Measurements from ENCODE around the gene ONECUT3. TPM values are rescaled to one million over a fixed set of nuclear protein-coding genes. Genes with fewer than 3 reads are reported as not detected.

The ONECUT3 gene
- total RNA-seq, 3 donors from 2014 or later: not detected

DNA sequence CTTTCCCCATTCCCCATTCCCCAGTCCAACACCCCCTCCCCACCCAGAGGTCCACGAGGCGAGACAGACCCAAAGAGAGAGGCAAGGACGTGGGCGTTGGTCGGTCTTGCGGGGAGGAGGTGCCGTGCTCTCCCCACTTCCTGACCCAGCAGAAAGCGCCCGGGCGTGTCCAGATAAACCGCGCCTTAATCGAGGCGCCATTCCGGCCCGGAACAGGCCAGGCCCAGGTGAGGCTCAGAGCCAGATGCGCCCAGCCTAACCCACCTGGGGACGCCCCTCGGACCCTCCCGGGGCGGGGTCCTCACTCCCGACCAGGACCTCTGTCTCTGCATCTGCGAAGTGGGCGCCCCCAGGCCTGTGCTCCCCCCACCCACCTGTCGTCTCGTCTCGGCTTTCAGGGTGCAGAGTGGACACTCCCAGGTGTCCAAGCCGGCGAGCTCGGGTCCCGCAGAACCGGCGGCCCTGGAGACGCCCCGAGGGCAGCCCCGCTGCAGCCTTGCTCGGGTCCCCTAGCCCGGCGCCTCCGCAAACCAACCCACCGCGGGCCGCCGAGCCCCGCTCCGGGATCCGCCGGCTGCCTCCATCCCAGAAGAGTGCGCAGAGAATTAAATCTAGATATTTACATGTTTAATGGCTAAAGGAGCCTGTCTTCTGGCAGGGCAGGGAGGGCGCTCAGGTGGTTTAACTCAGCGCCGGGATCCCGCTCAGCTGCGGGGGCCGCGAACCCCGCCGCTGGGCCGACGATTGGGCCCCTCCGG, 5.0 kb upstream of the ONECUT3 start:
- DNase-seq (peak; percentile 38 to 63 (median 62)), ATAC-seq (peak; percentile 81)
- Histone ChIP-seq H3K36me3 (ENCODE audit: low read depth) (no peaks in the 10 kb centered on the region), H3K4me3 (no peak overlapping the region), H3K9me3 (no peaks in the 10 kb centered on the region), H3K4me1 (ENCODE audit: low read depth) (peaks cover 17% of the 10 kb centered on the region)
- intact Hi-C loops (cut with DNase I, micrococcal nuclease): no loop called here
- TF ChIP-seq, protein P1, sequence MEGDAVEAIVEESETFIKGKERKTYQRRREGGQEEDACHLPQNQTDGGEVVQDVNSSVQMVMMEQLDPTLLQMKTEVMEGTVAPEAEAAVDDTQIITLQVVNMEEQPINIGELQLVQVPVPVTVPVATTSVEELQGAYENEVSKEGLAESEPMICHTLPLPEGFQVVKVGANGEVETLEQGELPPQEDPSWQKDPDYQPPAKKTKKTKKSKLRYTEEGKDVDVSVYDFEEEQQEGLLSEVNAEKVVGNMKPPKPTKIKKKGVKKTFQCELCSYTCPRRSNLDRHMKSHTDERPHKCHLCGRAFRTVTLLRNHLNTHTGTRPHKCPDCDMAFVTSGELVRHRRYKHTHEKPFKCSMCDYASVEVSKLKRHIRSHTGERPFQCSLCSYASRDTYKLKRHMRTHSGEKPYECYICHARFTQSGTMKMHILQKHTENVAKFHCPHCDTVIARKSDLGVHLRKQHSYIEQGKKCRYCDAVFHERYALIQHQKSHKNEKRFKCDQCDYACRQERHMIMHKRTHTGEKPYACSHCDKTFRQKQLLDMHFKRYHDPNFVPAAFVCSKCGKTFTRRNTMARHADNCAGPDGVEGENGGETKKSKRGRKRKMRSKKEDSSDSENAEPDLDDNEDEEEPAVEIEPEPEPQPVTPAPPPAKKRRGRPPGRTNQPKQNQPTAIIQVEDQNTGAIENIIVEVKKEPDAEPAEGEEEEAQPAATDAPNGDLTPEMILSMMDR (IDR thresholded peaks at IDR 0.05): no peak

DNA sequence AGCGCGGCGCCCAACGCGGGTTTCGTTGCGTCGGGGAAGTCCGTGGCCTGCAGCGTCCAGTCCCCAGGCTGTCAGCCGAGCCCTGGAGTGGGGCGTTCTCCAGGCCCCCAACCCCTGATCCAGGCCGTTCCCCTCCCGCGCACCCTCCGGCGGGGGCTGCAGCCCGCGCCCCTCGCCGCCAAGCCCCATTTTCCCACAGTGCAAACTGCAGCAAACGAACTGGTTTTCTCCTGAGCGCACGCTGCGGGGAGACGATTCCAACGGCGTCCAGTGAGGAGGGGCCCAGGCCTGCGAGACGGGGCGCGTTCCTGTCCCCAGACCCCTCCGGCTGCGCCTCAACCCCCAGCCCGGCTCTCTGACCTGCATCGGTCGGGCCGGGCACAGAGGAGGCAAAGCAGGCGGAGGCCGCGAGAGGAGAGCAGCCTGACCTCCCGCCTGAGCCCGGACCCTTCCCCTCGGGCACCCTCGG, 4.4 kb upstream of the ONECUT3 start:
- DNase-seq (no peak), ATAC-seq (no peak)
- Histone ChIP-seq H3K9me3 (no peaks in the 10 kb centered on the region), H3K36me3 (ENCODE audit: low read depth) (no peaks in the 10 kb centered on the region), H3K4me3 (no peak overlapping the region), H3K4me1 (ENCODE audit: low read depth) (peaks cover 17% of the 10 kb centered on the region)
- intact Hi-C loops (cut with DNase I, micrococcal nuclease): no loop called here
- TF ChIP-seq, protein P1 (IDR thresholded peaks at IDR 0.05): no peak

DNA sequence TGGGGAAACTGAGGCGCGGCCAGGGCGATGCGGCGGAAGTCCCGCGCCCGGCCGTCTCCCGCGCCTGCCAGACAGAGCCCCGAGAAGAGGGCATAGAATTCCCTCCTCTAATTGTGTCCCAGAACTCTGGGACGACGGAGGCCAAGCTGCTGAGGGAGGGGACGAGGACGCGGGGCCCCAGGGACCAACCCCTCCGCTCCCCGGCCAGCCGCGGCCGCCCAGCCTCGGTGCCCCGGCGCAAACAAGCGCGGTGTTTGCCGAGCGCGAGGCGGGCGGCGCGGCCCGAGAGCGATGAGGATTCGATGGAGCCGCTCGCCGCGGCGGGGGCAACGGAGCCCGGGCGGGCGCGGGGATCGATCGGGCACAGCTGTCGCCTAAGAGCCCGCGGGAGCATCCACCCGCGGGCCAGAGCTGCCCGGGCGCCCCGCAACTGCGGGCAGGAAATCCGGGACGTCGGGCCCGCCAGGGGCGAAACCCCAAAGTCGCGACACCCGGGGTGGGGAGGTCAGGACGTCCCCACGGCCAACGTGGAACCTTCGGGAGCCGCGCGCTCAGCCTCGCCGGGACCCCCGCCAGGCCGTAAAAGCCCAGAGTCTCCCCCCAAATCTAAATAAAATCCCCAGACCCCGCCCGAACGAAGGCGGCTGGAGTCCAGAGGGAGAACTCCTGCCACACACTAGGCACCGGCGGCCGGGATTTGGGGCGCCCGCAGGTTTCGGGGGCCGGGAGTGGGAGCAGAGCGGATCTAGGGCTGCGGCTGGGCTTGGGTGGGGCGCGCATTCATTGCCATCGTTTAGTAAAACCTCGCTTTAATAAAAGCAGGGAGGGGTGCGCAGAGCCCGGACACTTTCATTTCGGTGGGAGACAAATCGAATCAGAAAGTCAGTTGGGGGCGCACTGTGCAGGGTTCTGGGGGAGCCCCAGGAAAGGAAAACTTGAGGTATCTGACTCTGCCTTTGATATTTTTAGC, 3.6 kb upstream of the ONECUT3 start:
- intact Hi-C loops (cut with DNase I, micrococcal nuclease): no loop called here
- ATAC-seq (no peak), DNase-seq (no peak)
- Histone ChIP-seq H3K4me1 (ENCODE audit: low read depth) (peaks cover 17% of the 10 kb centered on the region), H3K4me3 (no peak overlapping the region), H3K36me3 (ENCODE audit: low read depth) (no peaks in the 10 kb centered on the region), H3K9me3 (no peaks in the 10 kb centered on the region)
- TF ChIP-seq, protein P1 (IDR thresholded peaks at IDR 0.05): no peak

DNA sequence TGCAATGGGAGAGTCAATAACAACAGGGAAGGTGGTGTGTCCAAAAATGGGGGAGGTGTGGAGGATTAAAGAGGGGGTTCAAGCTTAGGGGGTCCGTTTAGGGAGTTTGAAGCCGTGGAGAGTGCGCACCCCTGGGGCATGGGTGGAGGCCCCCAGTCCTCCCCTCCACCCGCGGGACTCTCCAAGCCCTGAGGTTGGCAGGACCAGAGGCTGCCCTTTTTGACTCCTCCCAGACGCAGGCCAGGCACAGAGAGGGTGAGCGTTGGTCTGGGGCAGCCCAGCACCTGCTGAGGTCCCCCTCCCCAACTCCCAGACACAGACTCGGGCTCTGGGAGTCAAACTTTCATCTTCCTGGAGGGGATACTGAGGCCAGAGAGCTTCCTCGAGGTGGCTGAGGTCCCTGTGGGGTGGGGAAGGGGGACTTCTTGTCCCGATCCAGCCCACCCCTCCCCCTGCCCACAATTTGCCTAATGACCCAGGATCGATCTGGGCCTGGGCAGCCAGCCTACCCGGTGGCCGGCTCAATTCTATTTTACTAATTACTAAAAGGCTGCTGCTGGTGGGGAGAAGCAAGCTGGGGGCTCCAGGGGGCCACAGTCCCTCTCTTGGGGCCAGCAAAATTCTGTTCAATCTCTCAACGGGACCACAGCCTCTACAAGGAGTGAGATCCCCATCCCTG, 2.8 kb upstream of the ONECUT3 start:
- intact Hi-C loops (cut with DNase I, micrococcal nuclease): no loop called here
- no peaks in the 10 kb centered on the region for H3K9me3 ChIP-seq
- no peak overlapping the region for H3K4me3 ChIP-seq
- no peak for ATAC-seq
- peaks cover 17% of the 10 kb centered on the region for H3K4me1 ChIP-seq (ENCODE audit: low read depth)
- TF ChIP-seq, protein P1 (IDR thresholded peaks at IDR 0.05): no peak
- no peak for DNase-seq
- no peaks in the 10 kb centered on the region for H3K36me3 ChIP-seq (ENCODE audit: low read depth)

DNA sequence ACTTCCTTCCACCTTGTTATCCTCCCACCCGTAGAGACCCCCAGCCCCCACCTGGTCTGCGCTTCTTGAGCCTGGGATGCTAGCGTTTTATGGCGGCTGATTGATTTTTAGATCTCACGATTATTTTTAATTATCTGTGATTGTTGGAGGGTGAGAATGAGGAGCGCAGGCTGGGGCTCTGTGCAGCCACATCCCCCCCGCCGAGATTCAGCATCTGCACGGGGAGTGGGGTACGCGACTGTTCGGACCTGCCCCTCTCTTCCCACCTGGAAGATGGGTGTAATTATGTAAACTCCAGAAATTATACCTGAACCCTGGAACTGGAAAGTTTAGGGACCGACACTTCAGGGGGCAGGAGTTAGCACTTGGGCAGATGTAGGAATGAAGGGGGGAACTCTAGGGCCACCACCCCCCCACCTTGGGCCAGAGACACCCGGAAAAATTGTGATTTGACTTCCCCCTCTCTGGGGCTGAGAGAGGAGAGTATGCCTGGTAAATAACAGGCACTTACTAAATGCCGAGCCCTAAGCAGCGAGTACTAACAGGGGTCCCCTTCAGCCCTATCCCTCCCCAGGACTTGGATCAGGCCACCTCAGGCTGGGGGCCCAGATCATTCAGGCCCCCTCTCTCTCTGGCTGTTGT, 1.8 kb upstream of the ONECUT3 start:
- Histone ChIP-seq H3K4me1 (ENCODE audit: low read depth) (peaks cover 17% of the 10 kb centered on the region), H3K4me3 (no peak overlapping the region), H3K9me3 (no peaks in the 10 kb centered on the region), H3K36me3 (ENCODE audit: low read depth) (no peaks in the 10 kb centered on the region)
- DNase-seq (no peak), ATAC-seq (no peak)
- TF ChIP-seq, protein P1 (IDR thresholded peaks at IDR 0.05): no peak
- intact Hi-C loops (cut with DNase I, micrococcal nuclease): no loop called here
